ENCODE results near the gene SULT4A1.

DNA sequence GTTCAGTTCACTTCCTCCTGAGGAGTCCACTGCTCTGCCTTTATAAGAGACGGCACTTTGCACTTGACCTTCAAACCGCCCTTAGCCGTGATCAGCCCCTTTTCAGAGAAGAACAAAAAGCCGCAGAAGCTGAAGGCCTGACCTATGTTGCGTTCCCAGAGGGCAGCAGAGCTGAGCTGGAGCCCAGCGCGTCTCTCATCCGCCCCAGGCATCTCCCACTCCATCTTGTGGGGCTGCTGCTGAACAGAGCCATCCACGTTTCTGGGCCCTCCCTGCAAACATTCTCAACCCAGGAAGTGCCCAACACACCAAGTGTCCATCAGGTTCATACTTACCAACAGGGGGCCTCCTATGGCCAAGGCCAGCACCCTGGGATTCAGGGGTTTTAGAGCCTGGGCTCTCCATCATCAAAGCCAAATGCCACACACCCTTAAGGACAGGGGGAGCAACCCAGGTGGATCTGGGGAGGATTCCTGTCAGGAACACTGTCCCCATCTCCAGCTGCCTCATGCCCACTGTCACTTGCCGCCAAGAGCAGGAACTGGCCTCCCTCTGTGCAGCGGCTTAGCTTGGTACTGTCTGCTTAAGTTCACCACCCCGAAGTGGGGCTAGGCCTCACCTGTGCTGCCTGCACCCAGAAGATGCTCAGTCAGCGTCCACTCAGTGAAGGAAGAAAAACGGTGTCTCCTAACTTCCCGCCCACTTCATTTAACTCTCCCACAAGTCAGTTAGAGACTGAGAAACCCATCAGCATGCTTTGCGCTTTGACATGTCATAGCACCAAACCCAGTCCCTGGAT, 34.2 kb downstream of the SULT4A1 start:
- TF ChIP-seq POLR2A (IDR thresholded peaks at IDR 0.05), result no peak
- TF ChIP-seq, protein P1, sequence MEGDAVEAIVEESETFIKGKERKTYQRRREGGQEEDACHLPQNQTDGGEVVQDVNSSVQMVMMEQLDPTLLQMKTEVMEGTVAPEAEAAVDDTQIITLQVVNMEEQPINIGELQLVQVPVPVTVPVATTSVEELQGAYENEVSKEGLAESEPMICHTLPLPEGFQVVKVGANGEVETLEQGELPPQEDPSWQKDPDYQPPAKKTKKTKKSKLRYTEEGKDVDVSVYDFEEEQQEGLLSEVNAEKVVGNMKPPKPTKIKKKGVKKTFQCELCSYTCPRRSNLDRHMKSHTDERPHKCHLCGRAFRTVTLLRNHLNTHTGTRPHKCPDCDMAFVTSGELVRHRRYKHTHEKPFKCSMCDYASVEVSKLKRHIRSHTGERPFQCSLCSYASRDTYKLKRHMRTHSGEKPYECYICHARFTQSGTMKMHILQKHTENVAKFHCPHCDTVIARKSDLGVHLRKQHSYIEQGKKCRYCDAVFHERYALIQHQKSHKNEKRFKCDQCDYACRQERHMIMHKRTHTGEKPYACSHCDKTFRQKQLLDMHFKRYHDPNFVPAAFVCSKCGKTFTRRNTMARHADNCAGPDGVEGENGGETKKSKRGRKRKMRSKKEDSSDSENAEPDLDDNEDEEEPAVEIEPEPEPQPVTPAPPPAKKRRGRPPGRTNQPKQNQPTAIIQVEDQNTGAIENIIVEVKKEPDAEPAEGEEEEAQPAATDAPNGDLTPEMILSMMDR (IDR thresholded peaks at IDR 0.05), result no peak

All from body of pancreas (tissue), 4 donors.